Measurements from ENCODE around the gene FSCN2. TPM values are rescaled to one million over a fixed set of nuclear protein-coding genes. Genes with fewer than 3 reads are reported as not detected.

FSCN2 gene
- total RNA-seq, 4 donors from 2014 or later = 1.2 to 7.9 (median 5.2) TPM

DNA sequence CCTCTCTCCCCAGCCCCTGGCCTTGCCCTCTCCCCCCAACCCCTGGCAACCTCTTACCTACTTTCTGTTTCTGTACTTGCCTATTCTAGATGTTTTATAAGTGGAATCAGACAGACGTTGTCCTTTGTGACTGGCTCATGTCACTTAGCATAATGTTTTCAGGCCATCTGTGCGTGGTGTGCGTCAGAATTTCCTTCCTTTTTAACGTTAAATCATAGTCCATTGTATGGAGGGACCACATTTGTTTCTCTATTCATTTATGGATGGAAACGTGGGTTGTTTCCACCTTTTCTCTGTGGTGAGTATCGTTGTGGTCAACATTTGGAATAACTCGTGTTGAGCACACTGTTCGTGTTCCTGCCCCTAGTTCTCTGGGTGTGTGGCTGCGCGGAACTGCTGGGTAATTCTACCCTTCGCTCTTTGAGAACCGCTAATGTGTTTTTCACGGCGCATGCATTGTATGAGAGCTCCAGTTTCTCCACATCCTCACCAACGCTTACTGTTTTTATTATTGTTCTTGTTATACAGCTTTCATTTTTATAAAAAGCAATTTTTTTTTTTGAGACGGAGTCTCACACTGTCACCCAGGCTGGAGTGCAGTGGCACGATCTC, 41.9 kb upstream of the FSCN2 start:
- peaks cover 0 to 54% (median 30%) of the 10 kb centered on the region in 4 donors for H3K4me1 ChIP-seq

DNA sequence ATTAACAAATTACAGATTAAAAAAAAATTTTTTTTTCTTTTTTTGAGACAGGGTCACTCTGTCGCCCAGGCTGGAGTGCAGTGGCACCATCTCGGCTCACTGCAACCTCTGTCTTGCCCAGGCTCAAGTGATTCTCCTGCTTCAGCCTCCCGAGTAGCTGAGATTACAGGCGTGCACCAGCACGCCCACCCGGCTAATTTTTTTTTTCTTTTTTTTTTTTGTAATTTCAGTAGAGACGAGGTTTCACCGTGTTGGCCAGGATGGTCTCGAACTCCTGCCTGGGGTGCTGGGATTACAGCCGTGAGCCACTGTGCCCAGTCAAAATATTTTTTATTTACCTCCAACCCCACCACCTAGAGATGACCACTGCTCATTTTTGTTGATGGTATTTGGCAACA, 41.1 kb upstream of the FSCN2 start:
- H3K9me3 ChIP-seq = no peaks in the 10 kb centered on the region
- TF ChIP-seq POLR2A (IDR thresholded peaks at IDR 0.05) = no peak
- TF ChIP-seq, protein P1, sequence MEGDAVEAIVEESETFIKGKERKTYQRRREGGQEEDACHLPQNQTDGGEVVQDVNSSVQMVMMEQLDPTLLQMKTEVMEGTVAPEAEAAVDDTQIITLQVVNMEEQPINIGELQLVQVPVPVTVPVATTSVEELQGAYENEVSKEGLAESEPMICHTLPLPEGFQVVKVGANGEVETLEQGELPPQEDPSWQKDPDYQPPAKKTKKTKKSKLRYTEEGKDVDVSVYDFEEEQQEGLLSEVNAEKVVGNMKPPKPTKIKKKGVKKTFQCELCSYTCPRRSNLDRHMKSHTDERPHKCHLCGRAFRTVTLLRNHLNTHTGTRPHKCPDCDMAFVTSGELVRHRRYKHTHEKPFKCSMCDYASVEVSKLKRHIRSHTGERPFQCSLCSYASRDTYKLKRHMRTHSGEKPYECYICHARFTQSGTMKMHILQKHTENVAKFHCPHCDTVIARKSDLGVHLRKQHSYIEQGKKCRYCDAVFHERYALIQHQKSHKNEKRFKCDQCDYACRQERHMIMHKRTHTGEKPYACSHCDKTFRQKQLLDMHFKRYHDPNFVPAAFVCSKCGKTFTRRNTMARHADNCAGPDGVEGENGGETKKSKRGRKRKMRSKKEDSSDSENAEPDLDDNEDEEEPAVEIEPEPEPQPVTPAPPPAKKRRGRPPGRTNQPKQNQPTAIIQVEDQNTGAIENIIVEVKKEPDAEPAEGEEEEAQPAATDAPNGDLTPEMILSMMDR (IDR thresholded peaks at IDR 0.05) = no peak
- no peaks in the 10 kb centered on the region for H3K27me3 ChIP-seq
- DNase-seq = no peak
- no peaks in the 10 kb centered on the region for H3K36me3 ChIP-seq
- peaks cover 0 to 51% (median 27%) of the 10 kb centered on the region in 4 donors for H3K4me1 ChIP-seq
- no peak overlapping the region for H3K27ac ChIP-seq
- no peak overlapping the region for H3K4me3 ChIP-seq

More for the DNA sequence above, 41.9 kb upstream of the FSCN2 start:
- Histone ChIP-seq H3K9me3 (no peaks in the 10 kb centered on the region), H3K27ac (no peak overlapping the region), H3K36me3 (no peaks in the 10 kb centered on the region), H3K27me3 (no peaks in the 10 kb centered on the region), H3K4me3 (no peak overlapping the region)
- no peak for DNase-seq
- TF ChIP-seq, protein P1 (IDR thresholded peaks at IDR 0.05) = no peak
- TF ChIP-seq POLR2A (IDR thresholded peaks at IDR 0.05) = no peak

DNA sequence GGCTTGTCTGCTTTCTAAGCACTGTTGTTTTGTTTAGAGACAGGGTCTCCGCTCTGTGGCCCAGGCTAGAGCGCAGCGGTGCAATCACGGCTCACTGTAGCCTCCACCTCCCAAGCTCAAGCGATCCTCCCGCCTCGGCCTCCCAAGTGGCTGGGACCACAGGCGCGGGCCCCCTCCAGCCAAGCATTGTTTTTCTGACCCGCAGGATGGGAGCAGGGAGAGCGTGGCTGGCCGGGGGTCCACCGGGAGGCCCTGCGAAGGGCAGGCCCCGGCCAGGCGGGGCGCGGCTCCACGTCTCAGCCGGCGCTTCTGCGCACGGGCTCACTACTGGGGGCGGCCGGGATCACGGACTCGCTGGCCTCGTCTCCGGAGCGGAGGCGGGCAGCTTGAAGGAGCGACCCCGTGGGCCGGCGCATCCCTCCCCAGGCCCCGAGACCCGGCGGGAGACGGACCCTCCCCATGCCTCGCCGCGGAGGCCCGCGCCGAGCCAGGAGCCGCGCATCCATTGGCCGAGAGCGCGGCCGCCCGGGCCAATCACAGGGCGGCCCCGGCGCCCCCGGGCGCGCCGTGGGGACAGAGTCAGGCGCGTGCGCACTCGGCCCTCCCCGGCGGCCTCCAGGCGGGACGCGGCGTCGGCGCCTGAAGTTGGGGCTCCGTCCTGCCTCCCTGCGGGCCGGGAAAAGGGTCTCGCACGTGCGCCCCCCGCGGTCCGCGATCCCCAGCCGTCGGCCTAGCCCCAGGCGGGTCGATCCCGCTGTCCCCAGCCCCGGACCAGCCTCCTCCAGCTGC, 40.5 kb upstream of the FSCN2 start:
- Histone ChIP-seq H3K4me1 (peaks cover 0 to 48% (median 27%) of the 10 kb centered on the region in 4 donors), H3K27ac (peak overlapping the region; percentile 62 to 88 (median 79)), H3K27me3 (no peaks in the 10 kb centered on the region), H3K36me3 (no peaks in the 10 kb centered on the region), H3K9me3 (no peaks in the 10 kb centered on the region), H3K4me3 (peak overlapping the region; percentile 56 to 72 (median 63))
- peak; percentile 61 to 77 for TF ChIP-seq POLR2A (IDR thresholded peaks at IDR 0.05)
- TF ChIP-seq, protein P1 (IDR thresholded peaks at IDR 0.05) = no peak
- peak; percentile 58 to 87 (median 87) for DNase-seq

DNA sequence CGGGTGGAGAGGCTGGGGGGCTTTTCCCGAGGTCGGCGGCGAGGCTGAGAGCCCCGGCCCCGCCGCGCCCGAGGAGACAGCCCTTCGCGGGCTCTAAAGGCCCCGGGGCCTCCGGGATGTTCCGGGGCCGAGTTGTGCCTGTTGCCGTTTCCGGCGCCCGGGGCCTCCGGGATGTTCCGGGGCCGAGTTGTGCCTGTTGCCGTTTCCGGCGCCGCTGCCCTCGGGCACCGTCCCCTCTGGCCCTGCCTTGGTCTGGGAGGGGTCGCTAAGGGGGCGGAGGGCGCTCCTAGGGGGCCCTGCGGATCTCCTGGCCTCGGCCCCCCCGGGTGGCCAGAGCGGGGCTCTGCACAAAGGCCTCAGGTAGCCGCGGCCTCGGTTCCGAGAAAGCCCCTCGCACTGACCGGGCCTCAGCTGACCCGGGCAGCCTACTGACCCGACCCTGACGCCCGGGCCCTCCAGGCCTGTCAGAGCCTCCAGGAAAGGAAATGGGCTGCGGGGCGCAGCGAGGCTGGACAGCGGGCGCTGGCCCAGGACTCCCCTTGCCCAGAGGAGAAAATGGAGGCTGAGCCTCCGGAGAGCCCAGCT, 39.8 kb upstream of the FSCN2 start:
- Histone ChIP-seq H3K36me3 (no peaks in the 10 kb centered on the region), H3K27me3 (no peaks in the 10 kb centered on the region), H3K9me3 (no peaks in the 10 kb centered on the region), H3K27ac (peak overlapping the region; percentile 62 to 88 (median 79)), H3K4me1 (peaks cover 0 to 41% (median 24%) of the 10 kb centered on the region in 4 donors), H3K4me3 (peak overlapping the region; percentile 56 to 72 (median 63))
- TF ChIP-seq, protein P1 (IDR thresholded peaks at IDR 0.05) = no peak
- no peak for TF ChIP-seq POLR2A (IDR thresholded peaks at IDR 0.05)
- no peak for DNase-seq

DNA sequence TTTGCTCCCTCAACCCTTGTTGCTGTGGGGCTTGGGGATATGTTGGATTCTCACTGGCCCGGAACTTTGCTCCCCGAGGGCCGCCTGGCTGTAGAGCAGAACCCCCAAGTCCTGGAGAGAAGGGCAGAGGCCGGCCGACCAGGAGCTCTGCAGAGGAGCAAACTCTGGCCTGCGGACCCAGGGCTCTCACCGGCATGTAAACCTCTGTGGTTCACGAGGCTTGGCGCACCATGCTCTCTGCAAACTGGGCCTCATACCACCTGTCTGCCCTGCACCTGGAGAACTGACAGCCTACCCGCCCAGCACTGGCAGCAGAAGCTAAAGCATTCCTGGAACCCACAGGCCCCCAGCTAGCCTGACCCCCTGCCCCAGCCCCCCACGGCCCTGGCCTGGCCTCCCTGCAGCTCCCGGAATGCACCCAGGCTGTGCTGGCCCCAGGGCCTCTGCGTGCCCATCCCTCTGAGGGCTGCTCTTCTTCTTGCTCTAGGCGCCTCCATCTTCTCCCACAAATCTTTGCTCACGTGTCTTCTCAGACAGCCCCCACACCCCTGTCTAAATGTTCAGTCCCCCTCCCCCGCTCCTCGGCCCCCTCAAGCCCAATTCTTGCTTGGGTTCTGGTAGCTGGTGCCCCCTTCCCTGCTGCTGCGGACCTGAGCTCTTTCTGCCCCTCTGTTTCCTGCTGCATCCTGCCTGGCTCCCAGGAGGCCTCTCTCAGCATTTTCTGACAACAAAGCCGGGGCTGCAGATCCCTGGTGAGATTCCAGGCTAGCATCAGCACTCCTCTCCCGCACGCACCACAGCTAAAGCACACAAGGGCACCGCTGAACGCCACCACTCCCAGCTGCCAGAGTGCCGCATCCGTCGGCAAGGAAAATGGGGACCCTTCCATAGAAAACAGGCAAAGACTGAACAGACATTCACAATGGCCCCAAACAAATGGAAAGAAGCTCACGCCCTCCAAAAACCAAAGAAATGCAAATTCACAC, 38.9 kb upstream of the FSCN2 start:
- DNase-seq = no peak
- Histone ChIP-seq H3K27ac (no peak overlapping the region), H3K27me3 (no peaks in the 10 kb centered on the region), H3K9me3 (no peaks in the 10 kb centered on the region), H3K4me3 (peak overlapping the region in 1 of 4 donors; percentile 72), H3K4me1 (peaks cover 0 to 34% (median 16%) of the 10 kb centered on the region in 4 donors), H3K36me3 (no peaks in the 10 kb centered on the region)
- no peak for TF ChIP-seq POLR2A (IDR thresholded peaks at IDR 0.05)
- TF ChIP-seq, protein P1 (IDR thresholded peaks at IDR 0.05) = no peak

Measured in Peyer's patch (tissue), 4 donors.